Activated CD4-positive, alpha-beta T cell treated with anti-CD3 and anti-CD28 coated beads, Interleukin-2, amount 50 U/mL, for 24 hours (primary cell): ENCODE measurements around the gene PCDHGA9.
"Not testable (repeated sequence)": the region's sequence is repeated elsewhere in the genome, so short reads cannot be mapped to it uniquely, and the experiment has no call there.

Experiments used
- DNase-seq, 2 donors: peaks; one replicate each; pipeline ENCODE4 v3.0.0-alpha.2; 2020; ENCODE audit warnings: low read depth in 1 of 2, low spot score in 1 of 2

The PCDHGA9 gene

GRCh38 chr5:141413540-141414069 lies 11.0 kb downstream of the PCDHGA9 start:
- DNase-seq: no peak

GRCh38 chr5:141414548-141415274 lies 12.1 kb downstream of the PCDHGA9 start:
- DNase-seq: not testable (repeated sequence)

GRCh38 chr5:141415275-141415618 lies 12.7 kb downstream of the PCDHGA9 start:
- not testable (repeated sequence) for DNase-seq

- DNase-seq: not testable (repeated sequence)
Observed at GRCh38 chr5:141417494-141418172, 15.1 kb downstream of the PCDHGA9 start, which contains the start of gene PCDHGB7. TSS of gene PCDHGB7 (plus strand) at chr5:141417677. CDS start at chr5:141417860, 183 bp downstream.

- DNase-seq: no peak
Observed at GRCh38 chr5:141419074-141419880, 16.7 kb downstream of the PCDHGA9 start.

GRCh38 chr5:141420855-141421488 lies 18.4 kb downstream of the PCDHGA9 start, which contains the start of gene PCDHGA11:
TSS of gene PCDHGA11 (plus strand) at chr5:141421051. CDS start at chr5:141421228, 177 bp downstream.
- peak in 1 of 2 donors; percentile 40 for DNase-seq

- no peak for DNase-seq
Observed at GRCh38 chr5:141421489-141421855, 18.9 kb downstream of the PCDHGA9 start.

- no peak for DNase-seq
Observed at GRCh38 chr5:141422742-141423291, 20.2 kb downstream of the PCDHGA9 start.

- DNase-seq: no peak
Observed at GRCh38 chr5:141427783-141428426, 25.3 kb downstream of the PCDHGA9 start.

- no peak for DNase-seq
Observed at GRCh38 chr5:141430332-141431113, 27.9 kb downstream of the PCDHGA9 start, which contains the start of gene PCDHGA12. TSS of gene PCDHGA12 (plus strand) at chr5:141430507. CDS start at chr5:141430760, 253 bp downstream.

GRCh38 chr5:141431286-141431685 lies 28.7 kb downstream of the PCDHGA9 start:
- DNase-seq: no peak

- DNase-seq: not testable (repeated sequence)
Observed at GRCh38 chr5:141432308-141432707, 29.7 kb downstream of the PCDHGA9 start.

- DNase-seq: not testable (repeated sequence)
Observed at GRCh38 chr5:141432726-141433125, 30.1 kb downstream of the PCDHGA9 start.

- no peak for DNase-seq
Observed at GRCh38 chr5:141434006-141434405, 31.4 kb downstream of the PCDHGA9 start.

GRCh38 chr5:141437221-141437620 lies 34.6 kb downstream of the PCDHGA9 start:
- no peak for DNase-seq

GRCh38 chr5:141439411-141440141 lies 37.0 kb downstream of the PCDHGA9 start:
- DNase-seq: no peak

- DNase-seq: no peak
Observed at GRCh38 chr5:141440341-141440740, 37.8 kb downstream of the PCDHGA9 start.

- no peak for DNase-seq
Observed at GRCh38 chr5:141441571-141442170, 39.1 kb downstream of the PCDHGA9 start.
